Measurements from ENCODE around the gene GNA15.

DNA sequence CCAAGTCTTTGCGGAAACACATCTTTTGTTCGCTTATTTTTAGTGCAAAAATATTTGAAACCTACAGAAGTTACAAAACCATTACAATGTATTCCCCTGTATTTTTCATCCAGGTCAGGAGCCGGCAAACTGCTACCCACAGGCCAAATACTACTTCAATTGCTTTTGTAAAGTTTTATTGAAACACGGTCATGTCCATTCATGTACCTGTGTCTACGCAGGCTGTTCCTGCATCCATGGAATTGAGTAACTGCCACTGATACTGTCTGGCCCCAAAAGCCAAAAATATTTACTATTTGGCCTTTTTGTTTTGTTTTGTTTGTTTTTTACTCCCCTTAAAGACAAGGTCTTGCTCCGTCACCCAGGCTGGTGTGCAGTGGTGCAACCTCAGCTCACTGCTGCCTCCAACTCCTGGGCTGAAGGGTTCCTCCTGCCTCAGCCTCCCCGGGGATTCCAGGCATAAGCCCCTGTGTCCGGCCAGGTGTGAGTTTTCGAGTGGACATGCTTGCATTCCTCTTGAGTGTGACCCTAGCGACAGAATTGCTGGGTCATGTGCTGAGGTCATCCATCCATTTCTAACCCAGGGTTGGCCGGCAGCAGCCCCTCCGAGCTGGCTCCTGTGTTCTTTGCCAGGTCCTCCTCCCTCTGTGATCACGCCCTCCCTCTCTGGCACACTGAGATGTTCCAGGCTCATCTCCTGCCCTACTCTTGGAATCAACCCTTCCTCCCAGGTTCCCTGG, 31.9 kb downstream of the GNA15 start:
- TF ChIP-seq, protein P1, sequence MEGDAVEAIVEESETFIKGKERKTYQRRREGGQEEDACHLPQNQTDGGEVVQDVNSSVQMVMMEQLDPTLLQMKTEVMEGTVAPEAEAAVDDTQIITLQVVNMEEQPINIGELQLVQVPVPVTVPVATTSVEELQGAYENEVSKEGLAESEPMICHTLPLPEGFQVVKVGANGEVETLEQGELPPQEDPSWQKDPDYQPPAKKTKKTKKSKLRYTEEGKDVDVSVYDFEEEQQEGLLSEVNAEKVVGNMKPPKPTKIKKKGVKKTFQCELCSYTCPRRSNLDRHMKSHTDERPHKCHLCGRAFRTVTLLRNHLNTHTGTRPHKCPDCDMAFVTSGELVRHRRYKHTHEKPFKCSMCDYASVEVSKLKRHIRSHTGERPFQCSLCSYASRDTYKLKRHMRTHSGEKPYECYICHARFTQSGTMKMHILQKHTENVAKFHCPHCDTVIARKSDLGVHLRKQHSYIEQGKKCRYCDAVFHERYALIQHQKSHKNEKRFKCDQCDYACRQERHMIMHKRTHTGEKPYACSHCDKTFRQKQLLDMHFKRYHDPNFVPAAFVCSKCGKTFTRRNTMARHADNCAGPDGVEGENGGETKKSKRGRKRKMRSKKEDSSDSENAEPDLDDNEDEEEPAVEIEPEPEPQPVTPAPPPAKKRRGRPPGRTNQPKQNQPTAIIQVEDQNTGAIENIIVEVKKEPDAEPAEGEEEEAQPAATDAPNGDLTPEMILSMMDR (IDR thresholded peaks at IDR 0.05; ENCODE audit: insufficient read depth, low read length, poor library complexity, severe bottlenecking) = no peak
- no peak for TF ChIP-seq EZH2phosphoT487 (conservative IDR thresholded peaks at IDR 0.05; ENCODE audit: low read length)
